Chondrocyte (in vitro differentiated cells): ENCODE results near the gene EBLN1. TPM values are rescaled to one million over a fixed set of nuclear protein-coding genes. Genes with fewer than 3 reads are reported as not detected.

ENCODE experiments used
- DNase-seq: peaks from one replicate; pipeline ENCODE4 v3.0.0; 2021; ENCODE audit warnings: mixed read lengths, low spot score
- H3K27ac Mint-ChIP-seq: one replicate; pipeline ENCODE4 v1.8.0; 2021; ENCODE audit warnings: mild to moderate bottlenecking, moderate library complexity, mixed read lengths; ENCODE audit not compliant: unreplicated experiment
- H3K27me3 Mint-ChIP-seq: 2 replicates; pipeline ENCODE4 v1.8.0; 2021; ENCODE audit warnings: low read depth, mixed read lengths
- H3K36me3 Mint-ChIP-seq: 2 replicates; pipeline ENCODE4 v1.8.0; 2021; ENCODE audit warnings: low read depth, mixed read lengths
- H3K4me1 Mint-ChIP-seq: 2 replicates; pipeline ENCODE4 v1.8.0; 2021; ENCODE audit warnings: low read depth, mild to moderate bottlenecking, mixed read lengths
- H3K4me3 Mint-ChIP-seq: one replicate; pipeline ENCODE4 v1.8.0; 2021; ENCODE audit warnings: mild to moderate bottlenecking, moderate library complexity, mixed read lengths; ENCODE audit not compliant: unreplicated experiment
- H3K9me3 Mint-ChIP-seq: 2 replicates; pipeline ENCODE4 v1.8.0; 2021; ENCODE audit warnings: low read depth, mixed read lengths
- total RNA-seq: library from RNA; stranded (reverse); gene quantifications from 3 replicates; pipeline ENCODE4 v1.2.1, GENCODE V29; 2021
- TF ChIP-seq, protein P1 (sequence below): fragments of 200-600 bp; sonication (generic); IDR thresholded peaks from 2 replicates; pipeline ENCODE4 v1.5.0; 2021; ENCODE audit warnings: antibody characterized with exemption, mild to moderate bottlenecking, moderate library complexity

EBLN1 gene
- total RNA-seq, 1 donor from 2014 or later = not detected

DNA sequence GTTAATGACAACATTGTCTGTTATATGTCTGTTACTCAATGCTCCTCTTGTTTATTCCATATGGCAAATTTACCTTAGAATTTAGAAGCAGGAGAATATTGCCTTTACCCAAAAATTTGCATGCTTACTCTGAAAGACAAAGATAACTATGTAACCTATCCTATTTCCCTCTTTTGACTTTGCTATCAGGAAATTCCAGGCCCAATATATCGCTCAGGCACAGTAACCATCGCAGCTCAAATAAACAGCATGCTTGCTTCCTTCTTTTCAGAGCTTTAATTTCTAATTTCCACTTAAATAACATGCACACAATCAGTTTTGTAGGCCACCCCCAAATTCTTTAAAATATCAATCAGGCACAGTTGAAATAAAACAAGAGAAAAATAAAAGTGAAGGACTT lies 57.8 kb downstream of the EBLN1 start:
- no peak for DNase-seq
- Mint-ChIP-seq H3K9me3 (no peaks in the 10 kb centered on the region), H3K36me3 (no peaks in the 10 kb centered on the region), H3K4me3 (no peak overlapping the region), H3K4me1 (peaks cover 27% of the 10 kb centered on the region), H3K27me3 (no peaks in the 10 kb centered on the region), H3K27ac (no peak overlapping the region)
- TF ChIP-seq, protein P1, sequence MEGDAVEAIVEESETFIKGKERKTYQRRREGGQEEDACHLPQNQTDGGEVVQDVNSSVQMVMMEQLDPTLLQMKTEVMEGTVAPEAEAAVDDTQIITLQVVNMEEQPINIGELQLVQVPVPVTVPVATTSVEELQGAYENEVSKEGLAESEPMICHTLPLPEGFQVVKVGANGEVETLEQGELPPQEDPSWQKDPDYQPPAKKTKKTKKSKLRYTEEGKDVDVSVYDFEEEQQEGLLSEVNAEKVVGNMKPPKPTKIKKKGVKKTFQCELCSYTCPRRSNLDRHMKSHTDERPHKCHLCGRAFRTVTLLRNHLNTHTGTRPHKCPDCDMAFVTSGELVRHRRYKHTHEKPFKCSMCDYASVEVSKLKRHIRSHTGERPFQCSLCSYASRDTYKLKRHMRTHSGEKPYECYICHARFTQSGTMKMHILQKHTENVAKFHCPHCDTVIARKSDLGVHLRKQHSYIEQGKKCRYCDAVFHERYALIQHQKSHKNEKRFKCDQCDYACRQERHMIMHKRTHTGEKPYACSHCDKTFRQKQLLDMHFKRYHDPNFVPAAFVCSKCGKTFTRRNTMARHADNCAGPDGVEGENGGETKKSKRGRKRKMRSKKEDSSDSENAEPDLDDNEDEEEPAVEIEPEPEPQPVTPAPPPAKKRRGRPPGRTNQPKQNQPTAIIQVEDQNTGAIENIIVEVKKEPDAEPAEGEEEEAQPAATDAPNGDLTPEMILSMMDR = no peak

GRCh38 chr10:22159180-22159579 lies 58.6 kb downstream of the EBLN1 start:
- TF ChIP-seq, protein P1 = no peak
- Mint-ChIP-seq H3K4me3 (no peak overlapping the region), H3K9me3 (no peaks in the 10 kb centered on the region), H3K27me3 (no peaks in the 10 kb centered on the region), H3K36me3 (no peaks in the 10 kb centered on the region), H3K4me1 (peaks cover 27% of the 10 kb centered on the region), H3K27ac (no peak overlapping the region)
- DNase-seq = no peak

Other genes starting within 250 kb of the EBLN1 start
- 39.9 to 46.5 TPM (median 45.1 TPM) in 3 replicates for gene DNAJC1, start 214.3 kb downstream of the EBLN1 start, total RNA-seq
- 51.4 to 68.9 TPM (median 55.8 TPM) in 3 replicates for gene COMMD3, start 98.4 kb upstream of the EBLN1 start, total RNA-seq
- gene BMI1, start 103.1 kb upstream of the EBLN1 start, total RNA-seq = 53.2 to 62.3 TPM (median 55.9 TPM) in 3 replicates
- gene SPAG6, start 127.5 kb upstream of the EBLN1 start, total RNA-seq = not detected in 3 replicates